ENCODE results near the gene PABPN1. TPM values are rescaled to one million over a fixed set of nuclear protein-coding genes. Genes with fewer than 3 reads are reported as not detected.

PABPN1 gene
- polyA plus RNA-seq, 3 donors: 54.4 to 356 (median 64.6) TPM

GRCh38 chr14:23335623-23336022 lies 14.4 kb downstream of the PABPN1 start:
- no peak overlapping the region for H3K27ac Mint-ChIP-seq
- H3K27me3 ChIP-seq (ENCODE audit: control insufficient read depth in 2 of 2, insufficient read depth in 2 of 2, low read length in 2 of 2): no peaks in the 10 kb centered on the region

GRCh38 chr14:23339506-23340268 lies 18.4 kb downstream of the PABPN1 start:
- H3K9ac ChIP-seq (ENCODE audit: insufficient read depth, low read length, poor library complexity, severe bottlenecking): no peak overlapping the region
- no peaks in the 10 kb centered on the region for H3K36me3 ChIP-seq (replicated peaks in 1 of 2; ENCODE audit: control insufficient read depth in 1 of 2, insufficient read depth in 2 of 2, low read length in 2 of 2)
- peaks cover 3 to 8% of the 10 kb centered on the region in 2 donors for H3K9me3 ChIP-seq (replicated peaks in 1 of 2; ENCODE audit: control insufficient read depth in 1 of 2, insufficient read depth in 1 of 2, low read length in 2 of 2)
- no peaks in the 10 kb centered on the region for H3K4me1 Mint-ChIP-seq
- no peaks in the 10 kb centered on the region for H3K4me1 ChIP-seq (ENCODE audit: control insufficient read depth in 1 of 2, insufficient read depth in 2 of 2, low read length in 2 of 2)
- TF ChIP-seq, protein P1, sequence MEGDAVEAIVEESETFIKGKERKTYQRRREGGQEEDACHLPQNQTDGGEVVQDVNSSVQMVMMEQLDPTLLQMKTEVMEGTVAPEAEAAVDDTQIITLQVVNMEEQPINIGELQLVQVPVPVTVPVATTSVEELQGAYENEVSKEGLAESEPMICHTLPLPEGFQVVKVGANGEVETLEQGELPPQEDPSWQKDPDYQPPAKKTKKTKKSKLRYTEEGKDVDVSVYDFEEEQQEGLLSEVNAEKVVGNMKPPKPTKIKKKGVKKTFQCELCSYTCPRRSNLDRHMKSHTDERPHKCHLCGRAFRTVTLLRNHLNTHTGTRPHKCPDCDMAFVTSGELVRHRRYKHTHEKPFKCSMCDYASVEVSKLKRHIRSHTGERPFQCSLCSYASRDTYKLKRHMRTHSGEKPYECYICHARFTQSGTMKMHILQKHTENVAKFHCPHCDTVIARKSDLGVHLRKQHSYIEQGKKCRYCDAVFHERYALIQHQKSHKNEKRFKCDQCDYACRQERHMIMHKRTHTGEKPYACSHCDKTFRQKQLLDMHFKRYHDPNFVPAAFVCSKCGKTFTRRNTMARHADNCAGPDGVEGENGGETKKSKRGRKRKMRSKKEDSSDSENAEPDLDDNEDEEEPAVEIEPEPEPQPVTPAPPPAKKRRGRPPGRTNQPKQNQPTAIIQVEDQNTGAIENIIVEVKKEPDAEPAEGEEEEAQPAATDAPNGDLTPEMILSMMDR (IDR thresholded peaks at IDR 0.05): no peak
- H3K4me3 ChIP-seq (replicated peaks in 1 of 3; ENCODE audit: low read depth in 2 of 3, low read length in 3 of 3): no peak overlapping the region
- H3K4me2 ChIP-seq (replicated peaks; ENCODE audit: extremely low read depth, low read length, poor library complexity, severe bottlenecking): no peak overlapping the region
- no peaks in the 10 kb centered on the region for H3K36me3 Mint-ChIP-seq
- no peaks in the 10 kb centered on the region for H4K20me1 ChIP-seq (ENCODE audit: insufficient read depth, low read length)
- no peaks in the 10 kb centered on the region for H3K27me3 ChIP-seq (ENCODE audit: control insufficient read depth in 2 of 2, insufficient read depth in 2 of 2, low read length in 2 of 2)
- no CpG with 5 or more reads among the region's 1 CpG for WGBS (ENCODE audit: insufficient coverage)
- DNase-seq: no peak
- no peak overlapping the region for H3K4me3 Mint-ChIP-seq
- H3K9me3 Mint-ChIP-seq: peaks cover 5 to 16% (median 9%) of the 10 kb centered on the region in 7 donors
- H3K79me2 ChIP-seq (ENCODE audit: insufficient read depth, low read length): no peaks in the 10 kb centered on the region
- no peak overlapping the region for H3K27ac Mint-ChIP-seq
- intact Hi-C loops (cut with micrococcal nuclease): loop anchor here in 1 of 2 donors (10.0 kb wide), 1 partner anchor 75 kb away; no protein-coding TSS in a partner anchor
- no peak overlapping the region for H2AFZ ChIP-seq (ENCODE audit: insufficient read depth, low read depth, low read length, poor library complexity, severe bottlenecking)
- H3K27ac ChIP-seq (ENCODE audit: low read depth in 1 of 2, low read length in 2 of 2): no peak overlapping the region
- H3K27me3 Mint-ChIP-seq (ENCODE audit: low read depth in 3 of 3): peaks cover 4 to 14% (median 13%) of the 10 kb centered on the region in 3 donors

More at GRCh38 chr14:23335623-23336022, 14.4 kb downstream of the PABPN1 start:
- H3K9ac ChIP-seq (ENCODE audit: insufficient read depth, low read length, poor library complexity, severe bottlenecking): no peak overlapping the region
- H3K4me3 Mint-ChIP-seq: no peak overlapping the region
- WGBS (ENCODE audit: insufficient coverage): 88% methylated on average over 2 of the region's 5 CpGs
- no peak for DNase-seq
- H3K4me2 ChIP-seq (replicated peaks; ENCODE audit: extremely low read depth, low read length, poor library complexity, severe bottlenecking): no peak overlapping the region
- H2AFZ ChIP-seq (ENCODE audit: insufficient read depth, low read depth, low read length, poor library complexity, severe bottlenecking): no peak overlapping the region
- no peak overlapping the region for H3K27ac ChIP-seq (ENCODE audit: low read depth in 1 of 2, low read length in 2 of 2)
- no peaks in the 10 kb centered on the region for H3K4me1 Mint-ChIP-seq
- peaks cover 5 to 15% (median 9%) of the 10 kb centered on the region in 7 donors for H3K9me3 Mint-ChIP-seq
- TF ChIP-seq, protein P1 (IDR thresholded peaks at IDR 0.05): no peak
- peaks cover 4 to 11% (median 10%) of the 10 kb centered on the region in 3 donors for H3K27me3 Mint-ChIP-seq (ENCODE audit: low read depth in 3 of 3)
- no peaks in the 10 kb centered on the region for H3K36me3 Mint-ChIP-seq
- H3K36me3 ChIP-seq (replicated peaks in 1 of 2; ENCODE audit: control insufficient read depth in 1 of 2, insufficient read depth in 2 of 2, low read length in 2 of 2): no peaks in the 10 kb centered on the region
- H3K9me3 ChIP-seq (replicated peaks in 1 of 2; ENCODE audit: control insufficient read depth in 1 of 2, insufficient read depth in 1 of 2, low read length in 2 of 2): peaks cover 3 to 8% of the 10 kb centered on the region in 2 donors
- H3K4me1 ChIP-seq (ENCODE audit: control insufficient read depth in 1 of 2, insufficient read depth in 2 of 2, low read length in 2 of 2): no peaks in the 10 kb centered on the region
- H4K20me1 ChIP-seq (ENCODE audit: insufficient read depth, low read length): no peaks in the 10 kb centered on the region
- intact Hi-C loops (cut with micrococcal nuclease): loop anchor here in 1 of 2 donors (10.0 kb wide), 1 partner anchor 71 kb away; no protein-coding TSS in a partner anchor
- no peaks in the 10 kb centered on the region for H3K79me2 ChIP-seq (ENCODE audit: insufficient read depth, low read length)
- H3K4me3 ChIP-seq (replicated peaks in 1 of 3; ENCODE audit: low read depth in 2 of 3, low read length in 3 of 3): no peak overlapping the region
